HL-60/S4 (cell line): ENCODE measurements around the gene CPNE6.

Experiments
- in situ Hi-C: fragments of 300-500 bp; cut with MboI; formaldehyde crosslinking; loops from 2 replicates; pipeline ENCODE4 v1.14.3; 2022; ENCODE audit warnings: low sequenced_read_pairs

Gene CPNE6

DNA sequence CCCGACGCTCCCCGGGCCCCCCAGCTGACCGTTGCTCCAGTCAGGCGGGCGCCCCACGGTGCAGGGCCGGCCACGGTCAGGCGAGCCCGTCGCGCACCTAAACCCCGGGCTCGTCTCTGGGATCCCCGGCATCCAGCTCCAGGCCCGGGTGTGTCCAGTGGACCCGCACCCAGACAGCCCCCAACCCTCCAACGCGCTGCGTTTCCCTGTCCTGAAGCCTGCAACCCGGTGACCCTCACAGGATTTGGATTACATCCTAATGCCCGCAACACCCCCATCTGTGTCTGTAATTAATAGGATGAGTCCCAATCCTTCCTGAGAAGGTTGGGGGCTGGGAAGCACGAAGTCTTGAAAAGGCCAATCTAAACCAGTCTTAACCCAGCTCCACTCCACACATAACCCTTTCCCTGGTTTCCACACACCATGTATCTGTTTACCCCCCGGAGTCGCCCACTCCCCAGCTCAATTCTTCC, 10.4 kb downstream of the CPNE6 start:
- in situ Hi-C loops, result no loop called here

DNA sequence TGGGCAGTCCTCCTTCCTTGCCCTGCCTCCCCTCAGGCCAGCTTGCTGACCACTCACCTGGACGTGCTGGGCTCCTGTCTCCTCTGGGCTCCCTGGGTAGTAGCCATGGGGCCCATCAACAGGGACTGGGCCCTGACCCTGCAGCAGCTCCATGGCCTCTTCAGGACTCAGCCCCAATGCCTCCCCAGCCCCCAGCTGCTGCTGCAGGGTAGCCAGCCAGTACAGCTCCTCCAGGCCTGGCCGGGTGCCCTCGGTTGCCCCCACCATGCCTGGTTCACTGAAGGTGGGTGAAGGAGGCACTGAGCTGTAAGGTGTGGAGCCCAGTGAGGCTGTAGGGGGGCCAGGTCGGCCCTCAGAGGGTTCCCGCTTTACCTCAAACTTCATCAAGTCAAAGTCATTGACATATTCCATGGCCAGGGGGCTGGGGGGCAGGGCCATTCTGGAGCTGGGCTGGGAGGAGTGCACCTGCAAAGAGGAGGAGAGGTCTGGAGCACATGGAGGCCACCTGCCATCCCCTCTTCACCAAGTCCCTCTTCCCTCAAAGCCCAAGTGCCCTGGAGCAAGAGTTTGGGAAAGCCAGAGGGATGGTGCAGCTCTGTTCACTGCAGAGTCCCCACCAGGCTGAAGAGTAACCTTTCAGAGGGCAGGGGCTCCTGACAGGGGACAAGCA, 11.2 kb downstream of the CPNE6 start:
- in situ Hi-C loops, result no loop called here

DNA sequence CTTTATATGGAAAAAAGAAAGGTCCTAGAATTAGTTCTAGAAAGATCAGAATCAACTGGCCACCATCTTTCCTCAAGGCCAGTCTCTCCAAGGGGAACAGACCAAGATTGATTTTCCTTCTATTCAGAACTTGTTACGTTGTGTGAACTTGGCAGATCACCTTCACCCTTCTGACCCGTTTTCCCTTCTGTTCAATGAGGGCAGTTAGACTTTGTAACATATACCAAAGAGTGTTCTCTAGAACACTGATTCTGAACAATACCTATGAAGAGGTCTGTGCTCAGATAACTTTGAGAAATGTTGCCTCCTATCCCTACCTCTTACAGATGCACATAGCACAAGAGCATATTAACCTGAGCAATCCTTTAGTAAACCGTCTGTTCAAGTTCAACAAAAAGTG, 12.1 kb downstream of the CPNE6 start:
- in situ Hi-C loops, result no loop called here

DNA sequence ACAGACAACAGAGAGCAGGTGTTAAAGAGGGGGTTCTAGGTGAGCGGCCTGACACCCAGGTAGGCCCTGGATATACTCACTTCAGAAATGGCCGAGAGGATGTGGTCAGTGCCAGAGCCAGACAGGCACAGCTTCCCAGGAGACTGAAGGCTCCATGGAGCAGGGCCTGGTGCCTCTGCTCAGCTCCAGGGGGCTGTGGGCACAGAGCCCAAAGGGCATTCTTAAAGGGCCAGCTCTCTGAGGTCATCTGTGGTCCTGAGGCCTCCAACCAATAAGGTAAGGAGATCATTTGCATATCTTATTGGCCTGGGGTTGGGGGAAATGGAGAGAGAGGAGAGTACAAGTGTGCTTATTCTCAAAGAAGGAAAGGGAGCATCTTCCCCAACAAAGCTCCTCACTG, 13.1 kb downstream of the CPNE6 start:
- in situ Hi-C loops, result no loop called here

DNA sequence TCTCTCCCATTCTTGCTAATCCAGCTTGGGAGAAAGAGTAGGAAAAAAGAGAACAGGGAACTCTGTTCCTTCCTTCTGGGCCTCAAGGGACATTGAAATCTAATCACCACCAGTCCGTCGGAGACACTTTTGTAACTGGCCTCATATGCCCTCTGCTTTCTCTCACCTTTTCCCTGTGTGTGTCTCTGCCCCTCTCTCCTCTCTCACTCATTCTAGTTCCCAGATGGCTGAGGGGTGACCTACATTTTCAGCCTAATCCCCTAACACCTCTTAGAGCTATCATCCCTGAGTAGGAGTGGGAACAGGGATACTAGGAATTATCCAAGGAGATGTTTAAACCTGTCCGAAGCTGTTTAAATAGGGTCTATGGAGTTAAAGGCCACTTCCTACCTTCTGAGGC, 13.9 kb downstream of the CPNE6 start:
- in situ Hi-C loops, result no loop called here

DNA sequence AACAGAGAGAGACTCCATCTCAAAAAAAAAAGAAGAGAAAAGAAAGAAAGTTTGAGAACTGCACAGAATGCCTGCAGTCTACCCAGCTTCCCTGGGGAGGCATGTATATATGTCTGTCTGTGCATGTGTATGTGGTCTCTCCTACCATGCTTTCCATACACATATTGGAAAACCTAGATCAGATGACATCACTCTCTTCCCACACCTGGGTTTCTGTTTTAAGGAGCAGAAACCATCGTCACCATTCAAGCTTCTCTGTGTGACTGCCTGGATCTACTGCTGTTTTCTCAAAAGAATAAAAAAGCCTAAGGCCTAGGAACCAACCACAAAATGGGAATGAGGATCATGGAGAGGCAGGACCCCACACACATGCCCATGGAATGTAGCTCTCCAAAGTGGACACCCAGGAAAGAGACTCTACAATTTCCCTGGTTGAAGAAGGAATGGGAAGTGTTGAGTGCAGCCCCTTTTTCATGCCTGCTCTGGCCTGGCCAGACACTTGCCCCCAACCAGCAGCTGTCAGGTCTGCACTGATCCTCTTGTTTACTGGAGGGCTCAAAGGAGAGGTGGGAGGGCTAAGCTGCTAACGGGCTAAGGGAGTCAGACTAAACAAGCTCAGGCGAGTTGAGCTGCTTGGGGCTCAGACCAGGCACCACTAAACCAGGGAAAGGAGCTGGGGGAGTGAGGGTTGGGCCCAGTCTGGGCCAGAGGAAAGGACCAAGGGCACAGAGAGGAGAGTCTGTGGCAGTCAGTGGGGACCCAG, 15.0 kb downstream of the CPNE6 start:
- in situ Hi-C loops, result no loop called here

DNA sequence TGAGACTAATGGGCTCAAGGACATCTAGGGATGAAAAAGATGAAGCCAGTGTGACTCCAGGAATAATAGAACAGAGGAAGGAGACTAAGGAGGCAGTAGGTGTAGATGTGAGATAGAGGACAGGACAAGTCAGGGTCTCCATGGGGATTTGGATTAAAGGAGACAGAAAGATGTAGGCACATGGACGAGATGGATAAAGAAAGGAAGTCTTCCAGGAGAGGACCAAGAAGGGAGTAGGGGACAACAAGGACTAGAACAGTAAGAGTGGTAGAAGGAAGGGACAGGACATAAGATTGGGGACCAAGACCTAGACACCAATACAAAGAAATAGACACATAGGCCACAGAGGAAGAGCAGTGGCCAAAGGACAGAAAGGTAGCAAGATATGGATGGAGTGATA, 15.6 kb downstream of the CPNE6 start:
- in situ Hi-C loops, result no loop called here

DNA sequence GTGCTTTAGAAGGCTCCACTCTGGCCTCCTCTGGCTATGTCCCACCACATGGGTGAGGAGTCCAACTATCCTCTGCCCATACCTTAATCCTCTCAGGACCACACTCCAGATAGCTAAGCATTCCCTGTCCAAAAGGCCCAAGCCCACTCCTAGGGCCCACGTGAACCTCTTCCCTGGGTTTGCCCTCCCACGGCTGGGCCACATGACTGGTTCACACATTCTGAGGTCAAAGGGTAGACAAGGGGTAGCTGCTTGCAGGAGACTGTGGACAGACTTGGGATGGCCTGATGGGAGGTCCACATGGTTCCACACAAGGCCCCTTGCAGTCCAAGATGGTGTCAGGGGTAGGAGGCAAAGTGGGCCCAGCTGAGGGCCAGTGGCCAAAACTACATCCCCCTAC, 16.7 kb downstream of the CPNE6 start:
- in situ Hi-C loops, result no loop called here

DNA sequence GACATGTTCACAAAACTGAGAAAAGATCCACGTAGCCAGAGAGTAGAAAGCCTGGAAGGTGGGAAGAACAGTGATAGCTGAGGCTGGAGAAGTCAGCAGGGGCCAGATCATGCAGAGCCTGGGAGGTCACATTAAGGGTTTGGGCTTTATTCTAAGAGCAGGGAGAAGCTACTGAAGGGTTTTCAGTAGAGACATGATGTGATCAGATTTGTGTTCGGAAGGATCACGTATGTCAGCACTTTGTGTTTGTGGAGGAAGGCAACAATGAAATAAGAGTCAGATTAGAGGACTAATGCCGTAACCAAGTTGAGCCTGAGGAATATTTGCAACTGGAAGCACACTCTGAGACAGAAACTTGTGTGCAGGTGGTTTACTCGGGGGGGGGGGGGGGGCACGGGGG, 18.5 kb downstream of the CPNE6 start:
- in situ Hi-C loops, result loop anchor here (5.0 kb wide), 1 partner anchor 33 kb away; no protein-coding TSS in a partner anchor

DNA sequence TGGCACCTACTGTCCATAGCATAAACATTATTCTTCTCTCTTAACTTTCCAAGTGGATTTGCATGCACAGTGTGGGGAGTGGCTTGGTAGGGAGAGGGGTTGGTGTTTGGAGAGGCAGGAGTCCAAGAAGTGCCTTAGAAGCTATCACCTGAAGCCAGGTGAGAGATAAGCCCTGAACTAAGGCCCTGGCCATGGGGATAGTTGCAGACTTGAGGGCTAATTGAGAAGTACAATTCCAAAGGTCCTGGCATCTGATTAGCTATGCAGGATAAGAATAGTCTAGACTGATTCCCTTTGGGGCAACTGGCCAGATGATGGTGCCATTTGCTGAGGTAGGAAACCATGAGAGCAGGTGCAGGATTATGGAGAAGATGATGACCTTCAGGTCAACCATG, 20.7 kb downstream of the CPNE6 start:
- in situ Hi-C loops, result loop anchor here (5.0 kb wide), 1 partner anchor 35 kb away; no protein-coding TSS in a partner anchor

DNA sequence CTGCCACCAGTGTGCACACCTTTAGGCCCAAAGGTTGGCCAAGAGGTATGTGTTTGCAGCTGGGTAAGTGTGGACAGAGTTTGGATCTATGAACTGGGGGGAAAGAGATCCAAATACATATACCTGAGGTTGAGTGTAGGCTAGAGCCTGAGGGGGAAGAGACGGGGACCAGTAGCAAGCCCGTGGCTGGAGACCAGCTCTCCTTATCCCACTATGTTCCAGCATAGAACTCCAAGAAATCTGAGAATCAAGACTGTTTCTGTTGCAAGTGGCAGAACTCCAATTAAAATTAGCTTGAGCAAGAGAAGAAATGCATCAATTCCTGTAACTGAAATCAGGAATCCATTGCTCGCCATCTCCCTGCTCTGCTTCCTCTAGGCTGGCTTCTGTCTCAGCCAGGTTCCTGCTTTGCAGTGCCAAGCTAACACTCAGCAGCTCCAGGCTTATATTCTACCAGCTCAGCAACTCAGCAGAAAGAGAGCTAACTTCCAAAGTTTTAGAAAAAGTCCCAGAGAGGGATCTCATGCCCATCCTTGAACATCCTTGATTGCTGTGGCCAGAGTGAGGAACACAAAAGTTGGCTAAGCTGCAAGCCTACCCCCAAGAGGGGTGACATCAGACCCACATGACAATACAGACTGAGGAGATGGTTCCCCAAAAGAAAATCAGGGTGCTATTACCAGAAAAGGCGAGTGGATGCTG, 21.3 kb downstream of the CPNE6 start:
- in situ Hi-C loops, result loop anchor here (5.0 kb wide), 1 partner anchor 35 kb away; no protein-coding TSS in a partner anchor

DNA sequence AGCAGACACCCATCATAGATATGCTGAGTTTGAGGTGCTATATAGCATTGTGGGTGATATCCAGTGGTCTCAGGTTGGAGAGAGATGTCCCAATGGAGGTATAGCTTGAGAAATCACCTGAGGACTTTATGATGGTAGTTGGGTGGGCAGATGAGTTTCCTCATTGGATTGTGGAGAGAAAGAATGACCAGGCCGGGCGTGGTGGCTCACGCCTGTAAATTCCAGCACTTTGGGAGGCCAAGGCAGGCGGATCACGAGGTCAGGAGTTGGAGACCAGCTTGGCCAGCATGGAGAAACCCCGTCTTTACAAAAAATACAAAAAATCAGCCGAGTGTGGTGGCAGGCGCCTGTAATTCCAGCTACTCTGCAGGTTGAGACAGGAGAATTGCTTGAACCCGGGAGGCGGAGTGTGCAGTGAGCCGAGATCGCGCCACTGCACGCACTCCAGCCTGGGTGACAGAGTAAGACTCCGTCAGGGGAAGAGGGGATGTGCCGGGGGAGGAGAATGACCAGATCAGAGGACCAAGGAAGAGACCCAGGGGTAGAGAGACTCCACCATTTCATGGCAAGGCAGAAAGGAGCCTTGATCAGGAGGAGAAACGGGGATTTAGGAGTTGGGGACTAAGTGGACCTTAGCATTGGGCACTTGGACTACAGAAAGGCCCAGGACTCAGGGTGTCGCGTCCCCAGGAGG, 22.0 kb downstream of the CPNE6 start:
- in situ Hi-C loops, result loop anchor here (5.0 kb wide), 1 partner anchor 36 kb away; no protein-coding TSS in a partner anchor

DNA sequence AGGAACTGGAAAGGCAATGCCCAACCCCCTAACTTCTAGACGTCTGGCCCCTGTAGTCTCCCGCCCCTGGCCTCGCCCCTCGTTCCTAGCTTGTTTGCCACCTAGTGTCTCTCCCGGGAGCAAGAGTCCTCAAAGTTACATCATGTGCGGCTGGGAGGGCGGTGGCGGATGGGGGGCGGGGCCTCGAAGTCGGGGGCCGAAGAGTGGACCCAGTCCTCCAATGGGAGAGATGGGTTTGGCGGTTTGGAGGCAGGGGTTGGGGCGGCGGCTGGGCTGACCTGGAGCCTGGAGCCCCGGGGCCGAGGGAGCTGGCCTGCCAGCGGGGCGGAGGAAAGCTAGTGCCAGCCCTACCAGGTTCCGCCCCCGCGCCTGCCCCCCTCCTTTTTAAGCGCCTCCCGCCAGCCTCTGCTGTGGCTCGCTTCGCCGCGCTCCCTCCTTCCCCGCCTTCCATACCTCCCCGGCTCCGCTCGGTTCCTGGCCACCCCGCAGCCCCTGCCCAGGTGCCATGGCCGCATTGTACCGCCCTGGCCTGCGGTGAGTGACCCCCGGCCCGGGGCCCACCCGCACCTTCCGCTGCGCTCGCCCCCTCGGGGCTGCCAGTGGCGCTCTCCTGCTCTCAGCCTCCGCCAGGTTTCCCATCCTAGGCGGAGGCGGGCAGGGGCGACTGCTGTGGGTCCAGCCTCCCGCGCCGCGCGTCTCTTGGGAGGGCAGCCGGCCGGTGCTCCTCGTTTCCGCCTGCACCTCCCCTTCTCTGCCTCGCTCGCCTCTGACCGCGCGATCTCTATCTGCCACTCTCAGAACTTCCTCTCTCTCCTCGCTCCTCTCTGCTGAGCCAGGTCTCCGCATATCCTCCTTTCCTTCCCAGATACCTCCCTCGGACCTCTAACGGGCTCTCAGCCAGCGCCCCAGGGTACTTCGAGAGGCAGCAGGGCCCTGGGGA, 22.8 kb downstream of the CPNE6 start, which contains the start of gene PCK2:
TSS of gene PCK2 (plus strand) at position 411 of the 940 bp plus-strand sequence. CDS start at position 506, 95 bp downstream.
- in situ Hi-C loops, result loop anchor here (5.0 kb wide), 1 partner anchor 37 kb away; no protein-coding TSS in a partner anchor

DNA sequence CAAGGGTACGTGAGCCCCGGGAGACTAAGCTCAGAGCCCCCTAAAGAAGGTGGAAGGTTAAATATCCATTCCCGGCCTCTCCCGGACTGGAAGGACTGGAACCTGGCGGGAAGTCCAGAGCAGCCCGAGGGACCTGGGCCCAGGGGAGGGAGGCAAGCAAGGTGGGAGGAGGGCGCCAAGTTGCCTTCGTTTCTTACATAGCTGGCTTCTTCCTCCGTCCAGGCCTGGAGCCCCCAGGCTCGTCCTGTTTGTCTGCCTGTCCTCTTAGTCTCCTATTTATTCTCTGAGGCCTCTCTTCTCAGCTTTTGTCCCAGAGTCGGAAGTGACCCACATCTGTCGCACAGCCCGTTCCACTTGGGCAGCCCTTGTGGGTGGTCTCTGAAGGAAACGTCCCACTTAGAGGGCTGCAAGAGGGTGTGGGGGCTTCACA, 23.5 kb downstream of the CPNE6 start:
- in situ Hi-C loops, result loop anchor here (5.0 kb wide), 1 partner anchor 38 kb away; no protein-coding TSS in a partner anchor

DNA sequence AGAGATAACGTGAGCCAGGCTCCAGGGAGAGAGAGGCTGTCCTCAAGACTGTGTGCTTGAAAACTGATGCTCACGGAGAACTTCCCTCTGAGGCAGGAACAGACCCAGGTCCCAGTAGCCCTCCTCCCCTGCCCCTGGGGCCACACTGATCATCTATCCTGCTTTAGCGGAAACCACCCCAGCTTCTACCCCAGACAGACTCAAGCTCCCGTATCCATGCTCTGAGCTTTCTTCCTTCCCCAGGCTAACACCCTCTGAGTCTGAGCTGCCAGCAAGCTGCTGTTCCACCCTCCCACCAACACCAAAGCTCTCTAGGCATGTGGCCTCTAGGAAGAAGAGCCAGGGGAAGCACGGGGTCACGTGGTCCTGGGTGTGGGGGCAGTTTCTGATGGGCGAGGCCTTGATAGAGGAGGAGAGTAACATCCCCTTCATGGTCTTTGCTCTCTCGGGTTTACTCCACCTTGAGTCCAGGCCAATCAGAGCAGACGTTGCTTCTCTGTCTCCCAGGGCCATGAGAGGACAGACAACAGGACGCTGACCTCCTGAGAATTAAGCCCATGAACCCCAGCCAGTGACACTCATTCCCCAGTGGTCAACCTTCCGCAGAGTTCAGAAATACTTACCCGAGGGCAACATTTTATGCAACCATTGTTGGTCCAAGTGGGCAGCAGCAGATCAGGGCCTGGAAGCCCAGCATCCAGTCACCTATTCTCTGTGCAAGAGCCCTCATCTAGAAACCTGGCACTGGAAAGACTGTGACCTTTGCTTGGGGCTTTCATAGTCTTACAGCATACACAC, 24.1 kb downstream of the CPNE6 start:
- in situ Hi-C loops, result no loop called here

DNA sequence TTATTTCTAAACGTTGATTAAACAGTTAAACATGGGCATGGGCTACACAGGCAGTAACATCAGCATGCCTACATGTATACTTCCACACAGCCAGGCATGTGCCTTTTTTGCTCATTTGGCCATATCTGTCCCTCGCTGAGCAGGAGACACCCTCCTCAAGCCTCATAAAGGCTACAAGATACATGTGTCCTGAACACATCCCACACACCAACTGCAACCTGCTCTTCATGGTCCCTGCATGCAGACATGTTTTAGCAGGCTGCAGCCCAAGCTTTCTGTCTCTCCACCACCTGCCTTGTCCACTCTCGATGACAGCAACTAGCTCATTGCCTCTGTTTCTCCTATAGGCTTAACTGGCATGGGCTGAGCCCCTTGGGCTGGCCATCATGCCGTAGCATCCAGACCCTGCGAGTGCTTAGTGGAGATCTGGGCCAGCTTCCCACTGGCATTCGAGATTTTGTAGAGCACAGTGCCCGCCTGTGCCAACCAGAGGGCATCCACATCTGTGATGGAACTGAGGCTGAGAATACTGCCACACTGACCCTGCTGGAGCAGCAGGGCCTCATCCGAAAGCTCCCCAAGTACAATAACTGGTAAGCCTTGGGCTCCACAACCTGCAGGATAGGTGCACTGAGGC, 25.3 kb downstream of the CPNE6 start:
- in situ Hi-C loops, result no loop called here

DNA sequence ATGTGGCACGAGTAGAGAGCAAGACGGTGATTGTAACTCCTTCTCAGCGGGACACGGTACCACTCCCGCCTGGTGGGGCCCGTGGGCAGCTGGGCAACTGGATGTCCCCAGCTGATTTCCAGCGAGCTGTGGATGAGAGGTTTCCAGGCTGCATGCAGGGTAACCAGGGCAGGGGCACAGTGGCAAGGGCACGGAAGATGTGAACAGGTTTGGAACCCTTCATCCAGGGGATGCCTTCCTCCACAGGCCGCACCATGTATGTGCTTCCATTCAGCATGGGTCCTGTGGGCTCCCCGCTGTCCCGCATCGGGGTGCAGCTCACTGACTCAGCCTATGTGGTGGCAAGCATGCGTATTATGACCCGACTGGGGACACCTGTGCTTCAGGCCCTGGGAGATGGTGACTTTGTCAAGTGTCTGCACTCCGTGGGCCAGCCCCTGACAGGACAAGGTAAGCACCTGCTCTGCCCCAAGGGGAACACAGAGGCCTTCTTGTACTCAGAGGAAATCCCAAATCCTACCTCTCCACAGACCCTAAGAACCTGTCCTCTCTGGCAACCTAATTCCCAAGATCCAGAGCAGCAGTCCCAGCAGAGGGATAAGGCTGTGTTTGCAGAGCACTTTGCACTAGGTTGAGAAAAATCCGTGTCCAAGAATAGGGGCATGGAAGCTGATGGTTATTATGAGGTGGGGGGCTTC, 27.0 kb downstream of the CPNE6 start:
- in situ Hi-C loops, result no loop called here
